Kidney (tissue), 14 donors: ENCODE results near the gene DNAJC1. TPM values are rescaled to one million over a fixed set of nuclear protein-coding genes. Genes with fewer than 3 reads are reported as not detected.

Experiments
- DNase-seq, 5 donors: peaks; one replicate each; pipeline ENCODE4 v3.0.0-alpha.2; 2013 to 2020
- FAIRE-seq: peaks from 2 replicates; lab custom pipeline; 2012; peaks lifted over from hg19 to GRCh38; lab: Jason Lieb, UNC
- H3K27ac ChIP-seq, 2 donors: one replicate each; pipeline ENCODE4 v1.7.0; 2013; ENCODE audit warnings: low read depth in 2 of 2, low read length in 2 of 2, inconsistent platforms in 1 of 2
- H3K27me3 ChIP-seq: one replicate; pipeline ENCODE4 v1.7.1; 2013; ENCODE audit warnings: low read length, inconsistent platforms; ENCODE audit not compliant: control insufficient read depth, insufficient read depth
- H3K36me3 ChIP-seq, 3 donors: one replicate each; pipeline versions ENCODE4 v1.7.0 to v1.7.1; 2013; ENCODE audit warnings: low read length in 3 of 3, control low read depth in 1 of 3, inconsistent platforms in 1 of 3; ENCODE audit not compliant: insufficient read depth in 3 of 3, control insufficient read depth in 2 of 3
- H3K4me1 ChIP-seq, 3 donors: one replicate each; pipeline versions ENCODE4 v1.7.0 to v1.7.1; 2013; ENCODE audit warnings: low read length in 3 of 3, inconsistent platforms in 1 of 3, low read depth in 1 of 3; ENCODE audit not compliant: control insufficient read depth in 2 of 3, insufficient read depth in 2 of 3
- H3K4me3 ChIP-seq, 3 donors: one replicate each; pipeline versions ENCODE4 v1.7.0 to v1.8.1; 2013; ENCODE audit warnings: low read length in 3 of 3, control low read depth in 1 of 3, inconsistent platforms in 1 of 3
- H3K9ac ChIP-seq, 3 donors: one replicate each; pipeline versions ENCODE4 v1.7.0 to v1.7.1; 2013; ENCODE audit warnings: low read length in 3 of 3, control low read depth in 1 of 3, inconsistent platforms in 1 of 3
- H3K9me3 ChIP-seq, 3 donors: one replicate each; pipeline versions ENCODE4 v1.7.0 to v1.7.1; 2013; ENCODE audit warnings: low read length in 3 of 3, control low read depth in 1 of 3, inconsistent platforms in 1 of 3; ENCODE audit not compliant: control insufficient read depth in 2 of 3, insufficient read depth in 1 of 3
- CTCF ChIP-seq: IDR thresholded peaks from 3 replicates; pipeline ENCODE4 v1.5.1; 2012; ENCODE audit warnings: mild to moderate bottlenecking, moderate library complexity, borderline replicate concordance; ENCODE audit not compliant: insufficient read depth; ENCODE audit errors: extremely low read depth
- intact Hi-C: fragments of 100-400 bp; cut with DNase I; formaldehyde crosslinking; loops from one replicate; pipeline ENCODE4 v1.11.1; 2022
- polyA plus RNA-seq: library from polyadenylated mRNA; stranded (reverse); fragments of 350-450 nt; fragmentation: Illumina TruSeq; extraction: RNeasy Lipid Tissue Mini Kit (QIAGEN cat#74804); gene quantifications from one replicate; pipeline ENCODE4 v1.2.3, GENCODE V29; 2014; ENCODE audit warnings: low read depth, low replicate concordance; ENCODE audit not compliant: insufficient read depth
- total RNA-seq: library from RNA; stranded (reverse); fragmentation: NEBNext Ultra II Directional; extraction: Animal tissue kit (Norgen Biotek cat#: 25700); gene quantifications from one replicate; pipeline ENCODE4 v1.2.1, GENCODE V29; 2021
- donor health status: control.
- donor health status: control.
- donor health status: control.
- donor health status: control.
- donor health status: control.
- donor health status: DM: yes; HTN: yes; CAD: no.
- donor health status: Normal renal cell carcinoma (clear cell type).

The DNAJC1 gene
- total and polyA plus RNA-seq, 2 donors from 2014 or later = 33.4 to 34.8 TPM

- Histone ChIP-seq H3K27ac (no peak overlapping the region), H3K9me3 (no peaks in the 10 kb centered on the region), H3K4me3 (no peak overlapping the region), H3K9ac (no peak overlapping the region), H3K27me3 (no peaks in the 10 kb centered on the region), H3K36me3 (peaks cover 3 to 13% (median 3%) of the 10 kb centered on the region in 3 donors), H3K4me1 (no peaks in the 10 kb centered on the region)
- intact Hi-C loops = no loop called here
- no peak for TF ChIP-seq CTCF
- DNase-seq = no peak
- no peak for FAIRE-seq
Measured at GRCh38 chr10:21712975-21713374, 290.6 kb downstream of the DNAJC1 start.

GRCh38 chr10:21707498-21707897, 296.0 kb downstream of the DNAJC1 start:
- Histone ChIP-seq H3K27me3 (no peaks in the 10 kb centered on the region), H3K4me1 (peaks cover 0 to 12% (median 3%) of the 10 kb centered on the region in 3 donors), H3K9ac (no peak overlapping the region), H3K36me3 (peaks cover 0 to 4% (median 0%) of the 10 kb centered on the region in 3 donors), H3K9me3 (no peaks in the 10 kb centered on the region), H3K4me3 (no peak overlapping the region), H3K27ac (no peak overlapping the region)
- intact Hi-C loops = no loop called here
- DNase-seq (no peak), FAIRE-seq (no peak)
- no peak for TF ChIP-seq CTCF

Other genes starting within 250 kb of the DNAJC1 start
- gene EBLN1, start 214.3 kb upstream of the DNAJC1 start, total RNA-seq = not detected
- gene EBLN1, start 214.3 kb upstream of the DNAJC1 start, polyA plus RNA-seq = not detected